ENCODE measurements around the gene ZNF217.
"Not testable (repeated sequence)": the region's sequence is repeated elsewhere in the genome, so short reads cannot be mapped to it uniquely, and the experiment has no call there.

ZNF217 gene

DNA sequence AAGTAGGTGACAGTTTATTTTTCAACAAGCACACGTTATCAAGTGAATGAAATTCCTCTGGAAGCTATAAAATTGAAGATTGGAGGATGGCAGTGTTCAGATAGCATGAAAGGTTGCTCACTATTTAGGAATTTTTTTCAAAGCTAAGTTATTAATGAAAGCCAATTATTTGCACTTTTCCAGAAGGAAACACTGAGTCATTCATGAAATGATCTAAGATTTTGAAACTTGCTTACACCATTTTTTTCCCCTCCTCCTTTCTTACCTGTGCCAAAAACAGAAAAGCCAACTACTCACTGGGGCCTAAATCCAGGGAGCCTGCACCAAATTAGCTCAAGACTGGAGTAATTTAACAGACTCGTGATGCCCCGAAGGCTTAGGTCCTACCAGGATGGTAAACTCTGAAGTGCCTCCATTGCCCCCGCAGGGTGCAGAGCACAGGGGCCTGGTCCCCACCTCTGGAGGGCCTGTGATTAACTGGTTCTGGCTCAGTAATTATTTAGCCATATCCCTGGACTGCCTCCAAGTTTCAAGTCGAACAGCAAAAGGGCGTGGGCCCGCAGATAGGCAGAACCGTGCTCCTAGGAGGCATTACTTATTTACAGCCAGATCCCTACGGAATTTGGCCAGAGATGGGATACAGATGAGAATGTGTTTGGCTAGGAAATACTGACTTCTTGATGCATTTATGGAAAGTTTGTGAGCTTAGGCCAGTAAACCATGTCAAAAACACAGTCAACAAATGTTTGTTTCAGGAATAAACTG lies 28.0 kb upstream of the ZNF217 start:
- Histone ChIP-seq H3K4me3 (ENCODE audit: low read depth, low read length) (no peak overlapping the region), H3K36me3 (no peaks in the 10 kb centered on the region), H3K27ac (no peak overlapping the region), H3K27me3 (ENCODE audit: insufficient read depth, low read depth, severe bottlenecking) (no peaks in the 10 kb centered on the region), H3K9me3 (ENCODE audit: severe bottlenecking) (no peaks in the 10 kb centered on the region)
- DNase-seq = no peak
- TF ChIP-seq, protein P1, sequence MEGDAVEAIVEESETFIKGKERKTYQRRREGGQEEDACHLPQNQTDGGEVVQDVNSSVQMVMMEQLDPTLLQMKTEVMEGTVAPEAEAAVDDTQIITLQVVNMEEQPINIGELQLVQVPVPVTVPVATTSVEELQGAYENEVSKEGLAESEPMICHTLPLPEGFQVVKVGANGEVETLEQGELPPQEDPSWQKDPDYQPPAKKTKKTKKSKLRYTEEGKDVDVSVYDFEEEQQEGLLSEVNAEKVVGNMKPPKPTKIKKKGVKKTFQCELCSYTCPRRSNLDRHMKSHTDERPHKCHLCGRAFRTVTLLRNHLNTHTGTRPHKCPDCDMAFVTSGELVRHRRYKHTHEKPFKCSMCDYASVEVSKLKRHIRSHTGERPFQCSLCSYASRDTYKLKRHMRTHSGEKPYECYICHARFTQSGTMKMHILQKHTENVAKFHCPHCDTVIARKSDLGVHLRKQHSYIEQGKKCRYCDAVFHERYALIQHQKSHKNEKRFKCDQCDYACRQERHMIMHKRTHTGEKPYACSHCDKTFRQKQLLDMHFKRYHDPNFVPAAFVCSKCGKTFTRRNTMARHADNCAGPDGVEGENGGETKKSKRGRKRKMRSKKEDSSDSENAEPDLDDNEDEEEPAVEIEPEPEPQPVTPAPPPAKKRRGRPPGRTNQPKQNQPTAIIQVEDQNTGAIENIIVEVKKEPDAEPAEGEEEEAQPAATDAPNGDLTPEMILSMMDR (IDR thresholded peaks at IDR 0.05; ENCODE audit: low read depth, low read length) = no peak

DNA sequence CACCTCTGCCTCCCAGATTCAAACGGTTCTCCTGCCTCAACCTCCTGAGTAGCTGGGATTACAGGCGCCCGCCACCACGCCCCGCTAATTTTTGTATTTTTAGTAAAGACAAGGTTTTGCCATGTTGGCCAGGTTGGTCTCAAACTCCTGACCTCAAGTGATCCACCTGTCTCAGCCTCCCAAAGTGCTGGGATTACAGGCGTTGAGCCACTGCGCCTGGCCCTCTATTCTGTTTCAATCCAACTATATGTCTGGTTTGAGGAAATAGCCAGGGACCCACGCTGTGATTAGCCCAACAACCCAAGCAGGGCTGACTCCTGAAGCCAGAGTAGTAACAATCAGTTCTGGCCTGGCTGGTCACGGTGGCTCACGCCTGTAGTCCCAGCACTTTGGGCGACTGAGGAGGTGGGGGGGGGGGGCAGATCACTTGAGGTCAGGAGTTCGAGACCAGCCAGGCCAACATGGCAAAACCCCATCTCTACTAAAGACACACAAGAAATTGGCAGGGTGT lies 24.9 kb upstream of the ZNF217 start:
- not testable (repeated sequence) for DNase-seq; H3K4me3 ChIP-seq (ENCODE audit: low read depth, low read length)

DNA sequence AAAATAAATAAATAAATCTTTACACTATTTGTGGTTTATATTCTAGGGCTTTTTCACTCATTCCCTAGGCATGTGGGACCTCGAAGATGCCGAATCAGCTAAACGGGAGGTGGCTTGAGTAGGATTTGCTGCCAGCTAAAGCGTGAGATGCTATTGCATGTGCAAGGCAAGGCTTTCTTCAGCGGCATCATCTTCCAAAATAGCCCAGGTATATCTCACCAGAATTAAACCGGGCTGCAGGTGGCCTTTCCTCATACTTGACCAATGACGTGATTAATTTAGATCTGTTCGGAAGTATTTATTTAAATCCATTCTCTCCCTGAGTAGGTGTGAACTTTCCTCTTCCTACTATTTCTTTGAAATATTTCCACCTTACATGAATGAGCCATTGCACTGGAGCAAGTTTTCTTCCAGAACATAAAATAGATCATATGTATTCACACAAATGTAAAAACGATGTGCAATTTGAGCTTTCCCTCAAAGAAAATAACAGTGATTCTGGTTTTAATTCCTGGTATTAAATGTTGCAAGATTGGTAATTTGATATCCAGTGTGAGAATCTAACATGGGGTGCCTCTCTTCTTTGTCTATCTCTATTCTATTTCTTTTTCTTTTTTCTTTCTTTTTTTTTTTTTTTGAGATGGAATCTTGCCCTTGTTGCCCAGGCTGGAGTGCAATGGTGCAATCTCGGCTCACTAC lies 24.3 kb upstream of the ZNF217 start:
- no peak for DNase-seq
- TF ChIP-seq, protein P1 (IDR thresholded peaks at IDR 0.05; ENCODE audit: low read depth, low read length) = no peak
- no peaks in the 10 kb centered on the region for H3K27me3 ChIP-seq (ENCODE audit: insufficient read depth, low read depth, severe bottlenecking)
- H3K9me3 ChIP-seq (ENCODE audit: severe bottlenecking) = no peaks in the 10 kb centered on the region
- no peak overlapping the region for H3K4me3 ChIP-seq (ENCODE audit: low read depth, low read length)
- no peaks in the 10 kb centered on the region for H3K36me3 ChIP-seq
- H3K27ac ChIP-seq = no peak overlapping the region

More for the DNA sequence above, 24.9 kb upstream of the ZNF217 start:
- H3K27me3 ChIP-seq (ENCODE audit: insufficient read depth, low read depth, severe bottlenecking); H3K9me3 ChIP-seq (ENCODE audit: severe bottlenecking); H3K27ac ChIP-seq; H3K36me3 ChIP-seq: not testable (repeated sequence)

DNA sequence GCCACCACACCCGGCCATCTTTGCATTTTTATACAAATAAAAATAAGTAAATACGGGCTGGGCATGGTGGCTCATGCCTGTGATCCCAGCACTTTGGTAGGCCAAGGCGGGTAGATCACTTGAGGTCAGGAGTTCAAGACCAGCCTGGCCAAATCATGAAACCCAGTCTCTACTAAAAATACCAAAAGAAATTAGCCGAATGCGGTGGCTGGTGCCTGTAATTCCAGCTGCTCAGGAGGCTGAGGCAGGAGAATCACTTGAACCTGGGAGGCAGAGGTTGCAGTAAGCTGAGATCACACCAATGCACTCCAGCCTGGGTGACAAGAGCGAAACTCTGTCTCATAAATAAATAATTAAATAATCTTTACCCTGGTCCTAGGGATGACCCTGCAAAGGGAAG lies 22.9 kb upstream of the ZNF217 start:
- H3K4me3 ChIP-seq (ENCODE audit: low read depth, low read length); H3K27ac ChIP-seq; H3K9me3 ChIP-seq (ENCODE audit: severe bottlenecking); H3K36me3 ChIP-seq; H3K27me3 ChIP-seq (ENCODE audit: insufficient read depth, low read depth, severe bottlenecking); DNase-seq: not testable (repeated sequence)

DNA sequence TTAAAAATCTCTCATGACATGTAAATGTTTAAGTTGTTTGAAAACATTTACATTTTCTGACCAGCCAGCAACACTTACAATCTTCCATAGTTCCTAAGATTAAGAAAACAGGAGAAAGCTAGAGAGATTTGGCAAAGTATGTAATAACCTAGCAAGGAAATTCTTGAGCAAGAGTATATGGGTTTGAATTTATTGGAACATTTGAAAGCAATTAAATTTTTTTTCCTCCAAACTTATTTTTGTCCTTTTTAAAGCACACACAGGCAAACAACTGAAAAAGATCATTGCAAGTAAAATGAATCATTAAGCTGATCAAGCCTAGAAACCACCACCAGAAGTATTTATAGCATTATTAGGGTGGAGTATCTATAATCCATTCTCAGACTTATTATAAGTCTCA lies 20.1 kb upstream of the ZNF217 start:
- H3K36me3 ChIP-seq = no peaks in the 10 kb centered on the region
- no peak overlapping the region for H3K4me3 ChIP-seq (ENCODE audit: low read depth, low read length)
- DNase-seq = no peak
- no peak overlapping the region for H3K27ac ChIP-seq
- TF ChIP-seq, protein P1 (IDR thresholded peaks at IDR 0.05; ENCODE audit: low read depth, low read length) = no peak
- no peaks in the 10 kb centered on the region for H3K9me3 ChIP-seq (ENCODE audit: severe bottlenecking)
- no peaks in the 10 kb centered on the region for H3K27me3 ChIP-seq (ENCODE audit: insufficient read depth, low read depth, severe bottlenecking)

DNA sequence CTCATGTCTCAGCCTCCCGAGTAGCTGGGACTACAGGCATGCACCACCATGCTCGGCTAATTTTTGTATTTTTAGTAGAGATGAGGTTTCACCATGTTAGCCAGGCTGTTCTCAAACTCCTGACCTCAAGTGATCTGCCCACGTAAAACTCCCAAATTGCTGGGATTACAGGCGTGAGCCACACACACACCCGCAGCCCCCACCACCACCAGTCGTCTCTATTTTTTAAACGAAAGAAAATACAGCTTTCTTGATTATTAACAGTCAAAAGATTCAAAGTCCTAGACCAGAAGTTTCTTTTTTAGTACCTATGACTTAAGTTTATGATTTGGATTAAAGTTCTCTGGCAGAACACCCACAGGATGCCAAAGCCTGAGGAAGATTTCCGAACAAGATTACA lies 18.6 kb upstream of the ZNF217 start:
- H3K4me3 ChIP-seq (ENCODE audit: low read depth, low read length); H3K27ac ChIP-seq; H3K9me3 ChIP-seq (ENCODE audit: severe bottlenecking); DNase-seq; H3K36me3 ChIP-seq; H3K27me3 ChIP-seq (ENCODE audit: insufficient read depth, low read depth, severe bottlenecking): not testable (repeated sequence)

DNA sequence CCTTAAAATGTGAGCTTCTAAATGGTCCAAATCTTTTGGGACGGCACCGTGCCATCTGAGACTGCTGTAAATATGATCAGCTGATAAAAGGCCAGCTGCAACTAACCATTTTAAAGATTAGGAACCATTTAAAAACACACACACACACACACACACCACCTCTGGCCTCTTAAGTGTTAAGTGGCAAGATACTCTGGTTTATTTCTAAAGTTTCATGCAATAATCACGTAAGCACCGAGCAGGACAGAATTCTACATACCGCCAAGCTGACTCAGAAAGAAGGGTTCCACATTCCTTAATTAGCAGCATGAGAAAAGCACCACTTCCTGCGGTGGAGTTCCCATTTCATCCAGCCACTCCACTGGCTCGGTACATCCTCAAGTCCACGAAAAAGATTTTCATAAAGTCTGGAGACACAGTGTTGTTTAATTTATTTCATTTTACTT lies 17.8 kb upstream of the ZNF217 start:
- TF ChIP-seq, protein P1 (IDR thresholded peaks at IDR 0.05; ENCODE audit: low read depth, low read length) = no peak

More for the DNA sequence above, 17.8 kb upstream of the ZNF217 start:
- no peaks in the 10 kb centered on the region for H3K36me3 ChIP-seq
- H3K9me3 ChIP-seq (ENCODE audit: severe bottlenecking) = no peaks in the 10 kb centered on the region
- no peak overlapping the region for H3K4me3 ChIP-seq (ENCODE audit: low read depth, low read length)
- no peaks in the 10 kb centered on the region for H3K27me3 ChIP-seq (ENCODE audit: insufficient read depth, low read depth, severe bottlenecking)
- no peak overlapping the region for H3K27ac ChIP-seq
- DNase-seq = no peak

Measured in WERI-Rb-1 (cell line).